Measurements from ENCODE around the gene NTNG1.

The NTNG1 gene

DNA sequence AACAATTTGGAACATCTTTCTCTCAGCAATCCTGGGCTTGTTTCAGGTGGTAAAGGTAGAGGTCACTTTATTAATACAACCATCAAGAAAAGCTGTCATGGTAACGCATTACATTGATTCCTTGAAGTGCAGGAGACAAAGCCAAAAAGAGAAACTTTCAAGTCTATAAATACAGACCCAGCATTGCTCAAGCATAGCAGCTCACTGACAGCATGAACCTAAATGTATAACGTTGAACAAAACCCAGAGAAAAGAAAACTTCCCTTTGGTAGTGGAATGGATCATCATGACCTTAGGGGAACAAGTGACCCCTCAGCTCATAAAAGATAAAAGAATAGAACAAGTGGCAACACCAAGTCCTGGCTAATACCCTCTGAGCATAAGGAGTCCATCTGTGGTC, 332.2 kb downstream of the NTNG1 start:
- DNase-seq, result no peak

GRCh38 chr1:107474877-107475612, 334.2 kb downstream of the NTNG1 start:
- DNase-seq, result no peak

- DNase-seq, result no peak
These were observed 336.4 kb downstream of the NTNG1 start for GRCh38 chr1:107477233-107477632.

DNA sequence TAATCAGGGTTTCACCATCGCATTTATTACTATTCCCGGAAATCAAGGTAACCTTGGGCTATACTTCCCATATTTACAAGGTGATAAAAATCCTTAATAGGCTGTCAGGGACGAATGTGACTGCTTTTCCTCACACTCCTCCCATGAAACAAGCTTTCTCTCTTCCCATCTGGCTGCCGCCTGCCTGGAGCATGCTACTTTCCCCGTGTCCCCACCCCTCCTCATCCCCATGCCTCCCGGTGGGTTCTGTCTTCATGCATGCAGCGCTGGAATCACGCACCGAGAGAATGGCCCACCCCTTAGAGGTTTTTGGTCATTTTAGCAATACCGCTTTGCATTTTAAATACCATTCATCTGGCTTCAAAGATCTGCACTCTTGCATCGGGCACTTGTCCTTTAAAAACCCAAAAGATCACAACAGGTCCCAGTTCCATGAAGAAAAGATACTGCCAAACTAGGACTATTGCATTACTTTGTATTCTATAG, 339.1 kb downstream of the NTNG1 start:
- no peak for DNase-seq

DNA sequence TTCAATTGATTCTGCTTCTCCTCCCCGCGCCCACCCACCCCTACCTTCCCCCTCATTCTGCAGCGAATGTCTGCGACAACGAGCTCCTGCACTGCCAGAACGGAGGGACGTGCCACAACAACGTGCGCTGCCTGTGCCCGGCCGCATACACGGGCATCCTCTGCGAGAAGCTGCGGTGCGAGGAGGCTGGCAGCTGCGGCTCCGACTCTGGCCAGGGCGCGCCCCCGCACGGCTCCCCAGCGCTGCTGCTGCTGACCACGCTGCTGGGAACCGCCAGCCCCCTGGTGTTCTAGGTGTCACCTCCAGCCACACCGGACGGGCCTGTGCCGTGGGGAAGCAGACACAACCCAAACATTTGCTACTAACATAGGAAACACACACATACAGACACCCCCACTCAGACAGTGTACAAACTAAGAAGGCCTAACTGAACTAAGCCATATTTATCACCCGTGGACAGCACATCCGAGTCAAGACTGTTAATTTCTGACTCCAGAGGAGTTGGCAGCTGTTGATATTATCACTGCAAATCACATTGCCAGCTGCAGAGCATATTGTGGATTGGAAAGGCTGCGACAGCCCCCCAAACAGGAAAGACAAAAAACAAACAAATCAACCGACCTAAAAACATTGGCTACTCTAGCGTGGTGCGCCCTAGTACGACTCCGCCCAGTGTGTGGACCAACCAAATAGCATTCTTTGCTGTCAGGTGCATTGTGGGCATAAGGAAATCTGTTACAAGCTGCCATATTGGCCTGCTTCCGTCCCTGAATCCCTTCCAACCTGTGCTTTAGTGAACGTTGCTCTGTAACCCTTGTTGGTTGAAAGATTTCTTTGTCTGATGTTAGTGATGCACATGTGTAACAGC, 339.9 kb downstream of the NTNG1 start:
- no peak for DNase-seq

- DNase-seq, result no peak
These were observed 341.0 kb downstream of the NTNG1 start for GRCh38 chr1:107481756-107482384.

DNA sequence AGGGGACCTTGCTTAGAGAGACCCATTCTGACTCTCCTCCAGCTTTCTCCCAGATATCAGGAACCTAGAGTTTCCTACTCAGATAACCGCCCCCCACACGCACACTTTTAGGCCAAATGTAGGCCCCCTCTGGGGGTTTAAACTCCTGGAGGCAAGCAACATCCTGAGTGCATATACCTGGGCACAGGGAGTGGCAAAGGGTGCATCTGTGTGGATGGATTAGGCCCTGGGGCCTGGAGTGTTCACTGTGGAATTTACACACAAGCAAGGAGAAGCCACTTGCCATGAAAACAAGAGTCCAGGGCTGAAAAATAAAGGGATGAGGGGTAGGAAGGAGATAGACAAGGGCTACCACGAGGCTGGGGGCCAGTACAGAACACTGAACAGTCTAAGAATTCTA, 343.1 kb downstream of the NTNG1 start:
- no peak for DNase-seq

- no peak for DNase-seq
These were observed 345.5 kb downstream of the NTNG1 start for GRCh38 chr1:107486349-107486748.

DNA sequence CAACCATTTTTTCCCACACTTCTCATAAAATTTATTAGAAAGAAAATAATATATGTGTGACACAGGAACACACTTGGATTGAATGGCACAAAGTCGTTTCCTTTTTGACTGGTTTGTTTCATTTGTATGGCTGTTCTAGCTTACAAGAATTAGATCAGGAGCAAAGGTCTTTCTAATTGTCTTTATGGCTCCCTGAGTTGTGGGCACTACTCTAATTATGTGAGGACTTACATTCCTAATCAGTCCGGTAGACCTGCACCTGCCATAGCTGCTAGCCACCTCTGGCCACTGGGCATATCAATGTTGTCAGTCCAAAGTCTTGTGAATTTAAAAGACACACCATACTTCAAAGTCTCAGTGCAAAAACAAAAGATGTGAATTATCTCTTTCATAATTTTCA, 346.7 kb downstream of the NTNG1 start:
- DNase-seq, result no peak

GRCh38 chr1:107491582-107491981, 350.7 kb downstream of the NTNG1 start:
- DNase-seq, result no peak

DNA sequence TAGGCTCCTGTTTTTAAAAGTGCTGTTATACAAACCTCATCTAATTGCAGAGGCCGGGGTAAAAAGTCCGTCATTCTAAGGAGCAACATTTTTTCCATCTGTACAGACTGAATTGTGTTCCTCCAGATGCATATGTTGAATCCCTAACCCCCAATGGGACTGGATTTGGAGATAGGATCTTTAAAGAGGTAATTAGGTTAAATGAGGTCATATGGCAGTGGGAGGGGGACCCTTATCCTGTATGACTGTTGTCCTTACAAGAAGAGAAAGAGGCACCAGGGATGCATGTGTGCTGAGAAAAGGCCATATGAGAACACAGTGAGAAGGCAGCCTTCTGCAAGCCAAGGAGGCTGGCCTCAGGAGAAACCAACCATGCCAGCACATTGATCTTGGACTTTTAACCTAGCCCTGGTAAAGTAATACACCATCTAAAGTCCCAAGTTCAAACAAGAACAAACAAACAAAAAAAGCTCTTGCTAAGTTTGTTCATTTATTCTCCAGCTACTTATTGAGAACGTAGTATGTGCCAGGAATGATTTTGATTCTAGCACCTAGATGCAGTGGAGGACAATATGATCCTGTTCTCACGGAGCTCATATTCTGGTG, 352.4 kb downstream of the NTNG1 start:
- DNase-seq, result no peak

- DNase-seq, result no peak
These were observed 353.2 kb downstream of the NTNG1 start for GRCh38 chr1:107494061-107494460.

DNA sequence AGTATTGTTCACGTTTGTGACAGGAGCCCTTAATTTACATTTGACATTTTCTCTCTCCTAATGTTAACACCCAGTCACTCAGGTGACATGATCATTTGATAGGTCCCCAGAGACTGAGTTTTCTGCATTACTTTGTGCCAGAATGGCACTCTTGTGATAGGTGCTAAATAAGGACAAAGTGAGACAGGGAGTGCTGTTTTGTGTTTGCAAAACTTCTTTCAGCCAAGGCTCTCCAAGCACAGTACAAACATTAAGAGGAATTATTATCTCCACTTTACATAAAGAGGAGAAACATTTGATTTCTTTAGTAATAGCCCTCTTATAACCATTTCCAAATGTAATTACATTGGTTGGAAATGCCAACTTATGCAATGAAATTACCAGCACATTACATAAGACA, 355.2 kb downstream of the NTNG1 start:
- DNase-seq, result no peak

DNA sequence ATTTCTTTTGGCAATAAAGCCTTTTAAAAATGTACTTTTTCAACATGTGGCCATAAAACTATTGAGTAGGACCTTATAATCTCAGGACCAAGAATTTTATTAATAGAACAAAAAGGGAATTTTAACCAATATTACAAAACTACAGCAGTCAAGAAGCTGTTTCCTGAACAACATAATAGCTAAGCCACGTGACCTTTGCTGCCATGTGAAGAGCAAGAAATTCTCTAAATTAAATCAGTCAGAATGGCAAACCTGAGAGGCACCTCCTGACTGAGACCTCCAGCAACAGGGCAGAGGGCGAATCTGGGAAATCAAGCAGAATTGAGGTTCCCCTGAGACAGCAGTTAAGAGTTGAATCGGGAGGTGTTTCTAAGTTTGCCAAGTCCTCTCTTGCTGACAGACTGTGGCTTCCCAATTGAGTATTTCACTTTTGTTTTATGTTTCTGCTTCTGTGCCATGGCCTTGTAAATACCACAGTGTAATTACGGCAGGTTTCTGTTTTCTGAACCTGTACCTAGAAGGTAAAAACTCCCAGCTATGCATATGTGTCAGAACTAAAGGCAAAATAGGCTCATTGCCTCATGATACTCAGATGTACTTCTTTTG, 358.4 kb downstream of the NTNG1 start:
- no peak for DNase-seq

GRCh38 chr1:107501081-107501605, 360.3 kb downstream of the NTNG1 start:
- DNase-seq, result no peak

- no peak for DNase-seq
These were observed 369.5 kb downstream of the NTNG1 start for GRCh38 chr1:107510347-107510746.

DNA sequence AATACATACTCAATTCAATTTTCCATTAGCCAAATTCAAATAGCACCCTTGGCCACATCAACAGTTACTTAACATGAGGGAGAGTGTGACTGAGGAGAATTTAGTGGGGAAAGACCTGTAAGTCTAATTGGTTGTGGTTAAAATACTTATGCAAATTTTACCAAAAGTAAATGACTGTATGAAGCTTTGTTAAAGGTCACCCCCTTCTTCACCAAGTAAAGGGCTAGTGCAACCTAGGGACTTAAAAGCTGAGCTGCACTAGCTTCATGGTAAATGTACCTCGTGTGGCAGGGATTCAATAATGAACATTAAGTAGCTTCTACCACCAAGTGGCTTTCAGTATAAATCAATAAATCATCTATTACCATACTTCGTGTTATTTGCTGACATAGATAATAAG, 372.0 kb downstream of the NTNG1 start:
- no peak for DNase-seq

- no peak for DNase-seq
These were observed 374.0 kb downstream of the NTNG1 start for GRCh38 chr1:107514841-107515240.

DNA sequence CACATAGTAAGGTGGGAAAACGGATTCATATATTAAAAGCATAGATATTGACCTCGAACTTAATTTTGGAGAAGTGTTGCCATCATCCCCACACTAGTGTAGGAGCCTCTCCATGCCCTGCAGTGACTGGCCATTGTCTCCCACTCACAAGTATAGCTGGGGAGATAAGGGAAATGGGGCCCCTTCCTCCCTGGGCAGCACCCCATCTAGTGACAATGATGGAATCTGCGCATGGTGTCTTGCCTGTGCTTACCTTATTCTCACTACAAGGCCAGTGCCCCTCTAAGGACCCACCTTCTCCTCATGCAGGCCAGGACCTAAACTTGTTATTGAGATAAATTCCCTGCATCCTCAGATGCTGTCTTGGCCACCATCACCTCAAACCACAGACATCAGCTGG, 374.9 kb downstream of the NTNG1 start:
- DNase-seq, result no peak

DNA sequence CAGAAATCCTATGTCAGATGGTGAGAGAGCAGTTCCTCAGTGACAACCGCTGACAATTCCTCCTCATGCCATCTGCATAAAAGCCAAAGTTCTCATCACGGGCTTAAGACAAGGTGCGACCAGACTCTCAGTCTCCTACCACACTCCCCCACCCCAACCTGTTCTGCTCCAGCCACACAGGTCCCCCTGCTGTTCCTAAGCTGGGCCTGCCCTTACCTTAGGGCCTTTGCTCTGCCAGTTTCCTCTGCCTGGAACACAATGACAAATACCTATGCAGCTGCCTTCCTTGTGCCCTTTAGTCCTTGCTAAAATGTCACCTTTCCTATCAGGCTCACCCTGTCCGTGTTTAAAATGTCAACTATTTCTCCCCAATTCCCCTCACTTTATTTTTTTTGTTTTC, 382.2 kb downstream of the NTNG1 start:
- DNase-seq, result no peak

DNA sequence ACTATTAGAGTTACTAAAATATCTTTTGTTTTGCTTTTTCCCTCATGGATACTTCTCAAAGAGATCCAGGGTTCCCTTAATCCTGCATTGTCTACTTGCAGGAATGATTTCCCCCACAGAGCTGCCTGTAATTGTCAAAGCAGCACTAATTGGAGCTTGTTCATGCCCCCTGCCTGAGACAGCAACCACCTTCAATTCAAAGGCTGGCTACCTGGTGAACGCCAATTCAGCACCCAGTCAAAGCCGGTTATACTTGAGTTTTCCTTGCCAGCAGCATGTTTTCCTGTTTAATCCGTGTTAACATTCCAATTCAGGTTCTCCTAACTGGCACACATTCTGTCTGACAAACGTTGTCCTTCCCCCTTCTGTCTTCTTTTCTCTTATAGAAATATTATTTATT, 382.9 kb downstream of the NTNG1 start:
- DNase-seq, result no peak

GRCh38 chr1:107524301-107524700, 383.5 kb downstream of the NTNG1 start:
- no peak for DNase-seq

GRCh38 chr1:107525145-107525544, 384.3 kb downstream of the NTNG1 start:
- no peak for DNase-seq

Measured in T1000 (cell line).